Kidney (tissue), 14 donors: ENCODE results near the gene GTF2A2. TPM values are rescaled to one million over a fixed set of nuclear protein-coding genes. Genes with fewer than 3 reads are reported as not detected.

Experiments used
- DNase-seq, 5 donors: peaks; one replicate each; pipeline ENCODE4 v3.0.0-alpha.2; 2013 to 2020
- FAIRE-seq: peaks from 2 replicates; lab custom pipeline; 2012; peaks lifted over from hg19 to GRCh38; lab: Jason Lieb, UNC
- H3K27ac ChIP-seq, 2 donors: one replicate each; pipeline ENCODE4 v1.7.0; 2013; ENCODE audit warnings: low read depth in 2 of 2, low read length in 2 of 2, inconsistent platforms in 1 of 2
- H3K27me3 ChIP-seq: one replicate; pipeline ENCODE4 v1.7.1; 2013; ENCODE audit warnings: low read length, inconsistent platforms; ENCODE audit not compliant: control insufficient read depth, insufficient read depth
- H3K36me3 ChIP-seq, 3 donors: one replicate each; pipeline versions ENCODE4 v1.7.0 to v1.7.1; 2013; ENCODE audit warnings: low read length in 3 of 3, control low read depth in 1 of 3, inconsistent platforms in 1 of 3; ENCODE audit not compliant: insufficient read depth in 3 of 3, control insufficient read depth in 2 of 3
- H3K4me1 ChIP-seq, 3 donors: one replicate each; pipeline versions ENCODE4 v1.7.0 to v1.7.1; 2013; ENCODE audit warnings: low read length in 3 of 3, inconsistent platforms in 1 of 3, low read depth in 1 of 3; ENCODE audit not compliant: control insufficient read depth in 2 of 3, insufficient read depth in 2 of 3
- H3K4me3 ChIP-seq, 3 donors: one replicate each; pipeline versions ENCODE4 v1.7.0 to v1.8.1; 2013; ENCODE audit warnings: low read length in 3 of 3, control low read depth in 1 of 3, inconsistent platforms in 1 of 3
- H3K9ac ChIP-seq, 3 donors: one replicate each; pipeline versions ENCODE4 v1.7.0 to v1.7.1; 2013; ENCODE audit warnings: low read length in 3 of 3, control low read depth in 1 of 3, inconsistent platforms in 1 of 3
- H3K9me3 ChIP-seq, 3 donors: one replicate each; pipeline versions ENCODE4 v1.7.0 to v1.7.1; 2013; ENCODE audit warnings: low read length in 3 of 3, control low read depth in 1 of 3, inconsistent platforms in 1 of 3; ENCODE audit not compliant: control insufficient read depth in 2 of 3, insufficient read depth in 1 of 3
- CTCF ChIP-seq: IDR thresholded peaks from 3 replicates; pipeline ENCODE4 v1.5.1; 2012; ENCODE audit warnings: mild to moderate bottlenecking, moderate library complexity, borderline replicate concordance; ENCODE audit not compliant: insufficient read depth; ENCODE audit errors: extremely low read depth
- intact Hi-C: fragments of 100-400 bp; cut with DNase I; formaldehyde crosslinking; loops from one replicate; pipeline ENCODE4 v1.11.1; 2022
- polyA plus RNA-seq: library from polyadenylated mRNA; stranded (reverse); fragments of 350-450 nt; fragmentation: Illumina TruSeq; extraction: RNeasy Lipid Tissue Mini Kit (QIAGEN cat#74804); gene quantifications from one replicate; pipeline ENCODE4 v1.2.3, GENCODE V29; 2014; ENCODE audit warnings: low read depth, low replicate concordance; ENCODE audit not compliant: insufficient read depth
- total RNA-seq: library from RNA; stranded (reverse); fragmentation: NEBNext Ultra II Directional; extraction: Animal tissue kit (Norgen Biotek cat#: 25700); gene quantifications from one replicate; pipeline ENCODE4 v1.2.1, GENCODE V29; 2021
- donor health status: control.
- donor health status: control.
- donor health status: control.
- donor health status: control.
- donor health status: control.
- donor health status: DM: yes; HTN: yes; CAD: no.
- donor health status: Normal renal cell carcinoma (clear cell type).

Gene GTF2A2
- total and polyA plus RNA-seq, 2 donors from 2014 or later = 90.9 to 139 TPM

DNA sequence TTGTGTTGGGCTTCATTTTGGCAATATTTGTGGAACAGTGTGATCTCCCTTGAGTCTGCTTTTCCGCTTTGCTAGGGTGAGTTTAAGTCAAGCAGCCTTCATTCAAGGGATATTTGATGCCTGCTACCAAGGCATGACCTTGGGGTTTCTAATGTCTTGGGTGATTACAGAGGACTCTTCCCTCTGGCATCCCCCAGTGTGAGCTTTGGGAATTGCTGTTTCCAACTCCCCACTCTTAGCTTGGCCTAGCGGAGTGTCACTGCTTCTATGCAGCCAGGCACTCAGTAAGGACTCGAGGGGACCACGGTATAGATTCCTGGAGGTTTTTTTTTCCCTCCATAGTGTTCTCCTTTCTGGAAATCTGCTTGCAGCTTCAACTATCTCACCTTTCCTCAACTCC, 24.6 kb downstream of the GTF2A2 start:
- no peak overlapping the region for H3K9ac ChIP-seq
- TF ChIP-seq CTCF = no peak
- no peak overlapping the region for H3K4me3 ChIP-seq
- no peaks in the 10 kb centered on the region for H3K27me3 ChIP-seq
- intact Hi-C loops = no loop called here
- H3K27ac ChIP-seq = no peak overlapping the region
- H3K36me3 ChIP-seq = peaks cover 0 to 2% (median 0%) of the 10 kb centered on the region in 3 donors
- no peaks in the 10 kb centered on the region for H3K4me1 ChIP-seq
- no peak for FAIRE-seq
- H3K9me3 ChIP-seq = no peaks in the 10 kb centered on the region
- peak in 3 of 5 donors; percentile 19 to 50 (median 41) for DNase-seq

- DNase-seq (peak in 2 of 5 donors; percentile 8 to 16), FAIRE-seq (no peak)
- H3K4me1 ChIP-seq = no peaks in the 10 kb centered on the region
- H3K9me3 ChIP-seq = no peaks in the 10 kb centered on the region
- no peak overlapping the region for H3K27ac ChIP-seq
- intact Hi-C loops = no loop called here
- no peak for TF ChIP-seq CTCF
- no peaks in the 10 kb centered on the region for H3K36me3 ChIP-seq
- no peak overlapping the region for H3K9ac ChIP-seq
- no peaks in the 10 kb centered on the region for H3K27me3 ChIP-seq
- no peak overlapping the region for H3K4me3 ChIP-seq
These were observed 35.0 kb downstream of the GTF2A2 start for GRCh38 chr15:59622289-59622688.

DNA sequence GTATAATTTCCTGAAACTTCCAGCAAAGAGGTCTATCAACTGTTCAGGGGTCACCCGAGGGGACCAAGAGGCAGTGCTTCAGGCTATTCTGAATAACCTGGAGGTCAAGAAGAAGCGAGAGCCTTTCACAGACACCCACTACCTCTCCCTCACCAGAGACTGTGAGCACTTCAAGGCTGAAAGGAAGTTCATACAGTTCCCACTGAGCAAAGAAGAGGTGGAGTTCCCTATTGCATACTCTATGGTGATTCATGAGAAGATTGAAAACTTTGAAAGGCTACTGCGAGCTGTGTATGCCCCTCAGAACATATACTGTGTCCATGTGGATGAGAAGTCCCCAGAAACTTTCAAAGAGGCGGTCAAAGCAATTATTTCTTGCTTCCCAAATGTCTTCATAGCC, 38.9 kb downstream of the GTF2A2 start:
- intact Hi-C loops = no loop called here
- FAIRE-seq = no peak

More for the DNA sequence above, 38.9 kb downstream of the GTF2A2 start:
- Histone ChIP-seq H3K27ac (no peak overlapping the region), H3K36me3 (no peaks in the 10 kb centered on the region), H3K9ac (no peak overlapping the region), H3K4me1 (no peaks in the 10 kb centered on the region), H3K4me3 (no peak overlapping the region), H3K9me3 (no peaks in the 10 kb centered on the region), H3K27me3 (no peaks in the 10 kb centered on the region)
- TF ChIP-seq CTCF = no peak
- DNase-seq = no peak
